SHP77 treated with DMSO at 0.1 percent for 48 hours (cell line): Measurements from ENCODE around the gene FGF12.
"Not testable (repeated sequence)": the region's sequence is repeated elsewhere in the genome, so short reads cannot be mapped to it uniquely, and the experiment has no call there.

Source experiments
- DNase-seq: peaks from one replicate; lab custom pipeline; 2025; lab: John Stamatoyannopoulos, UW

FGF12 gene

DNA sequence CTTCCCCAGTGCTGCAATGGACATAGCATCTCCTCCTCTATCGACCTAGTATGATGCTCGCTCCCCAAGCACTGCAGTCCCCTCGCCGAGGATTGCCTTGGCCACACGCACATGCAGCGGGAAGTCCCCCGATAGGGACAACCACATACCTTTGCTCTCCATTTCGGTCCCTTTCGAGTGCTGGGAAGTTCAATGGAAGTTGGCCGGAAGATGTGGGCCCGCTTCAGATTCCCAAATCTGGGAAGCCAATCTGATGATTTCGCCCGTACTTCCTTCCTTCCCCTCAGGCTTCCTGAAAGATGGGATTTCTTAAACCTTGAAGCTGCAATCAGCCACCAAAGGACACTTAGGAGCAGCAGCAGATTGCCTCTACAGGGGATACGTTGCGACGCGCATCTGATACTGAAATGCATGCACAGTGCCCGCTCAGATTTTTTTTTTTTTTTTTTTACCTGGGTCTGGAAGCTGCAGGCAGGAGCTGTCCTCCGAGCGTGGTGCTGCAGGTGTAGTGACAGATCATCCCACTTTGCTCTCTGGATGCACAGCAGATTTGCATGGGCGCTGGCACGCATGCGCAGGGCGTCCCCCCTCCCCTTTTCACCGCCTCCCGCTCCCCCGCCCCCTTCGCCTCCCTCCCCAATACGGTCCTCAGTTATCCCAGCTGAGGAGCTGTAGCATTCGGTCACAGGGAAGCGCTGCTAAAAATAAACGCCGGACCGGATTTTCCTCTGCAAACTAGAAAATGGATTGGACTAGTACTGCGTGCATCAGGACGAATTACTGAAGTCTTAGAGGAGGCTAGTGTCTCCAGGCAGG is at the start of gene FGF12:
TSS of gene FGF12 (minus strand) at position 510 of the 816 bp plus-strand sequence.
- DNase-seq, result peak; percentile 36

DNA sequence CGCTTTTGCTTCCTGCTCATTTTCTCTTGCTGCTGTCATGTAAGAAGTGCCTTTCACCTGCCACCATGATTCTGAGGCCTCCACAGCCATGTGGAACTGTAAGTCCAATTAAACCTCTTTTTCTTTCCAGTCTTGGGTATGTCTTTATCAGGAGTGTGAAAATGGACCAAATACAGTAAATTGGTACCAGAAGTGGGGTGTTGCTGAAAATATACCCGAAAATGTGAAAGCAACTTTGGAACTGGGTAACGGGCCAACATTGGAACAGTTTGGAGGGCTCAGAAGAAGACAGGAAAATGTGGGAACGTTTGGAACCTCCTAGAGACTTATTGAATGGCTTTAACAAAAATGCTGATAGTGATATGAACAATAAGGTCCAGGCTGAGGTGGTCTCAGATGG is 47.0 kb upstream of the FGF12 start:
- DNase-seq, result not testable (repeated sequence)

DNA sequence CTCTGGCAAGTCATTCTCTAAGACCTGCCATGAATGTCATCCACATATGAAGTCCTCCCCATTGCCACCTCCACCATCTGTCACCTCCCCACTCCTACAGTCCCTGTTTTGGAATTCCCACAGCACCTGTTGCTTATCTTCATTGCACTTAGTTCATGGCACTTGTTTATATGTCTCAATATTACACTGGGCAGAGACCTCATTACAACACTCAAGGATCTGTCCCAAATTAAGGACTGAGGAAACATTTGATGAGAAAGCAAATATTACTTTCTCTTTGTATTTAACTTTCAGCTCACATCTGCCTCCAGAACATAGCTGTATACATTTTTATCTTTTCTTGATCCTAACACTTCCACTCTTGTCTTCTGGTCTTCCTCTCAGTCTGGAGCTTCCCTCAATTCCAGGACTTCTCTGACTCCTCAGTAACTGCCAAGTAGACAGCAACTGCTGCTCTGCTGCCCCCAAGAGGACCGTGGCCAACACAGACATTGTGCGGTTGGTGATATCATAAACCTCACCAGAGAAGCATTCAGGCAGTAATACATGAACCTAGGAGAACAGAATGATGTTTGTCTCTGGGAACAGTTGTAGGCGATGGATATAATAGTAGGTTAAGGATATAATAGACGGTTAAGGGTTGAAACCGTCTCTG is 45.0 kb upstream of the FGF12 start:
- peak; percentile 29 for DNase-seq

DNA sequence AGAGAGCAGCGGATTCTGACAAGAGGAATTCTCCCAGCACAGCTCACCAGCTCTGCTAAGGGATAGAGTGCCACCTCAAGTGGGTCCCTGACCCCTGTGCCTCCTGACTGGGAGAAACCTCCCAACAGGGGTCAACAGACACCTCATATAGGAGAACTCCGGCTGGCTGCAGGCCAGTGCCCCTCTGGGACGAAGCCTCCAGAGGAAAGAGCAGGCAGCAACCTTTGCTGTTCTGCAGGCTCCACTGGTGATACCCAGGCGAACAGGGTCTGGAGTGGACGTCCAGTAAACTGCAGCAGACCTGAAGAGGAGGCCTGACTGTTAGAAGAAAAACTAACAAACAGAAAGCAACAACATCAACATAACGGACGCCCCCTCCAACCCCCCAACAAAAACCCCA is 31.3 kb upstream of the FGF12 start:
- DNase-seq, result no peak

DNA sequence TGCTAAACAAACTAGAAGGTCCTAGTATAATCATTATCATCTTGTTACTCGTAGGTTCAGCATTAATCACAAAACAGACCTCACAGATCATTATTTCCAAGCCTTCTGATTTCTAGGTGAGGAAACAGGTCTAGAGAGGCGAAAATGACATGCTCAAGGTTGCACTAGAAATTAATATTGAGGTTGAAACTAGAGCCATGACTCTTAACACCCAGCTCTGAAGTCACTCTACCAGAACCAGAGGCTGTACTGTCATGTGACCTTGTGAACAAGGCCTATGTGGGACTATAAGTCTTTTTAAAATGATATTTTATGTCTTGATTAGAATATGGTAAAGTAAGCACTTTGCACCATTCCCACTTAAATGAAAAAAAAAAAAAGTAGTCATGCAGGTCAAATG is 23.8 kb upstream of the FGF12 start:
- no peak for DNase-seq

DNA sequence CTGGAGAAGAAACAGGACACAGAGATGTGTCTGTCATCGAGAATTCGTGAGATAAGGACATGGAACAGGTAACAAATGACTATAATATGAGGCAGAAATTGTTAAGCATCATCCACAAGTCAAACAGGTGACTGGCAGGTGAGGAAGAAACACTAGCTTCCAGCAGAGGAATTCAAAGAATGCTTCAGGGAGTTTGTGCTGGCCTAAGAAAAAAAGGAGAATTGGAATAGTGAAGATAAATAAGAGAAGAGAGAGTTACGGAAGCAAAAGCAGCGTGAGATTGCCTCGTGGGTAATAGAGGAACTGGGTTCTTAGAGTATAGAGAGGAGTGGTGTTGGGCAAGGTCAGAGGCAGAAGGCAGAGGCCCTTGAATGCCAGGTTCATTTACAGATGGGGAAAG is 22.9 kb upstream of the FGF12 start:
- no peak for DNase-seq

DNA sequence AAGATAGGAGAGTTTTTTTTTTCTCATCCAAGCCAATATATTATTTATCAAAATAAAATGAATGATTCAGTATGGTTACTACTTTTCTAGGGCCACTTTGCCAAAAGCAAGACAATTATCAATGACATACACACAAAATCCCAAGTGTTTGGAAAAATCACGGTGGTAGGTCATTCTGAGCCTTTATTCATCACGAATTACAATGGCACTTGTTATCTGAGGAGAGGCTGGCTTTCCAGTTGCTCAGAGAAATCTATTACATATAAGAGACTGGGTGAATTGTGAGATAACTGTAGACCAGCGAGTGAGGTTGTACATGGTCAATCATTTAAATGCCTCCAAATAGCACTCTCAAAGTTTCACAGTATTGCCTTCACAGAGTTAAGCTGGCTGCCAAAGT is 20.4 kb upstream of the FGF12 start:
- DNase-seq, result no peak

DNA sequence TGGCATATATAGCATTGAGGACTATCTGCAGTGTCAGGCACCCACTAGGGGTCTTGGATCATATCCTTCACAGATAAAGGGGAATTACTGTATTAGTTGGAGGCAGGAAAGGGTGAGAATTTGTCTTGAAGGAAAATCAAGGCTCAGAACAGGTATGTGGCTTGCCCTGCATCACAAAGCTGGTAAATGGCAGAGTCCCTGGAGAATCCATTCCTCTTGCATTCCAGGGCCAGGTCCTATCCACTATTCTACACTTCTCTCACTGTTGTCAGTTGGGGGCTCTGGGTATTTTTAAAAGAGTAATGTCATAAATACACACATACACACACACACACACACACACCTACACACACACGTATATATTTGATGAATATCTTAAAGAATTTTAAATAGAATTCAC is 19.8 kb upstream of the FGF12 start:
- no peak for DNase-seq

DNA sequence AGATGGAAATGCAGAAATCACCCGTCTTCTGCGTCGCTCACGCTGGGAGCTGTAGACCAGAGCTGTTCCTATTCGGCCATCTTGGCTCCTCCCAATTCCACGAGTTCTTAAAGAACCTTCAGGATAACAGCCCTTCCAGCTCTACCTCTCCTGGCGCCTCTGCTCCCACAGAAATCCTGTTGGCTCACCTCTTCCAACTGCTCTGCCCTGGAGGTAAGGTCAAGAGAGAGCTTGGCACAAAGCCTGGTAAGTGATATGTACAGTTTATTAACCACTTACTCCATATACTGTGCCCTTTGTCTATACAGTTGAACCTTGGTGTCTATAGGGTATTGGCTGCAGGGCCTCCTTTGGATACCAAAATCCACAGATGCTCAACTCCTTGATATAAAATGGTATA is 17.8 kb upstream of the FGF12 start:
- no peak for DNase-seq

DNA sequence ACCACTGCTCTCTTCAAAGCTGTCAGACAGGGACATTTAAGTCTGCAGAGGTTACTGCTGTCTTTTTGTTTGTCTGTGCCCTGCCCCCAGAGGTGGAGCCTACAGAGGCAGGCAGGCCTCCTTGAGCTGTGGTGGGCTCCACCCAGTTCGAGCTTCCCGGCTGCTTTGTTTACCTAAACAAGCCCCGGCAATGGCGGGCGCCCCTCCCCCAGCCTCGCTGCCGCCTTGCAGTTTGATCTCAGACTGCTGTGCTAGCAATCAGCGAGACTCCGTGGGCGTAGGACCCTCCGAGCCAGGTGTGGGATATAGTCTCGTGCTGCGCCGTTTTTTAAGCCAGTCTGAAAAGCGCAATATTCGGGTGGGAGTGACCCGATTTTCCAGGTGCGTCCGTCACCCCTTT is 17.3 kb upstream of the FGF12 start:
- not testable (repeated sequence) for DNase-seq

DNA sequence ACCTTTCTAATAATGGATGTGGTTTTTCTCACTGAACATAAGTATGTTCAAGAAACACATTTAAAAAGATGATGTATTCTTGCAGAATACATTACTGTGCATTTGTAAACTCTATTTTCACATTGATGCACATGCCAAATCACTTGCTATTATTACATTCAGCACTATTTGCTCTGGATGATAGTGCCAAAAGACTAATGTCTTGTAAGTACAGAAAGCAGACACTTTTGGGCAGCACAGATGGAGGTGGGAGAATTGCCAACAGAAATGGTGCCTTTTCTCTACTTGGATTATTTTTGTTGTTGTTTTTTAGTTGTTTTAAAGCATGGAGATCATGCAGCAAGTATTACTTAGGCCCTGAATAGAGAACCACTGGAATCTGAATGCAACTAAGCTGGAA is 10.2 kb upstream of the FGF12 start:
- no peak for DNase-seq

DNA sequence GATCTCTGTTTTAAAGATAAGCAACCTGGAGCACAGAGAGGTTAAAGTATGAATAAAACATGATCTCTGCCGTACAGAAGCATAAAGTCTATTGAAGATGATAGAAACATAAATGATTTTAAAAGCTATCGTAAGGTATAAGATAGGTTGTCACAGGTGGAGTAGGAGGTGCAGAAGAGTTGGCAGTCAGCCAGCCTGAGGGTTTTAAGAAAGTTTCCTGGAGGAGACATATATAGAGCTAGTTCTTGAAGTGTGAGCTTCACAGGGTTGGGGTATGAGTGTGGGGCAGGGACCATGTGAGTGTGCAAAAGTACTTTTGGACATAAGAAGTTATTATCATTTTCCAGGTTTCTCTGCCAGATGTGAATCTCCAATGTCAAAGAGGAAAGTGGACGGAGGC is 3.9 kb upstream of the FGF12 start:
- no peak for DNase-seq

DNA sequence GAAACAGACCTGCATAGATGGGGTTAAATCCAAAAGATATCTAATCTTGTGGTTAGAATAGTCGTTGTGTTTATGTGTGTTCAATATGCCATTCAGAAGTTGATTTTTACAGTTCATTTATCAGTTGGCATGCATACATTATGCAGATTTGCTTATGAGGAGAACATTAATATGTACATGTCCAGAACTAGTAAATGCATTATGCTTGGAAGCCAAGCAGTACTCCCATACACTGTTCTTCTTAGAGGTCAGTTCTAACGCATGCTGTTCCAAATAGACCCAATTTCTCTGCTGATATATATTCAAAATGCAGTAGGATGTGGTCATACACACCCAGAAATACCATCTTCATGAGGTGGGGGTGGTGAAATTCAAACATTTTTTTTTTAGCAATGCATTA is 956 bp downstream of the FGF12 start:
- no peak for DNase-seq

DNA sequence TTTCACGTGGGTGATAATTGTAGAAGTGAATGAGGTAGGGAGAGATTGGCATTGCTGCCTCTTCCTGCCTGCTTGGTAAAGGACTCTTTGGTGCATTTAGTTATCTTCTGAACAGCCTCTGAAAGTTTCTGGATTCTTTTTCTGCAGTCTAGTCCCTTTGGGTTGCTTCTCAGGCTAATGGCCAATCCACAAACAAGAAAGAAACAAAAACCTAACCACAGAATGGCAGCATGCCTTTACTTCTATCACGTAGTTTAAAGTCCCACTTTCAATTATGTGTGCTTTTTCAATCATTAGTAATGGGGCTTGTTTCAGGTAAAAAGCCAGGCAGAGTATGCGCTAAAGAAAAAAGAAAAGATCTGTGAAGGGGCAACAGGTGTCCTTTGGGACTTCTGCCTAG is 7.4 kb downstream of the FGF12 start:
- DNase-seq, result no peak

DNA sequence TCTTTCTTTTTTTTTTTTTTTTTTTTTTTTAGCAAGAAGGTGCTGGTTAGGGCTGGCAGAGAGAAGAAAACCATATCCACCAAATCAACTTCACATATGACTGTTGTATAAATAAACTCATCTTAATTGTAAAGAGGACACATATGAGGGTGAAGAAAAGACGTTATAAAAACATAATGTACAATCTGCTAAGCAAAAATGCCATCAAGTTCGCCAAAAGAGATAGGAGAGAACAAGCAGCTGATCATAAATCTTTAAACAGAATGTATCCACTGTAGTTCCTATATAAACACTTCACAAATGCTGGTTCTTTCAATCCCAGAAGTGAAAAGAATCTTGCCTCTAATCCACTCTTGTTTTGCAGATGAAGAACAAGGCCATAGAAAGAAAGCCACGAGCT is 9.2 kb downstream of the FGF12 start:
- no peak for DNase-seq

DNA sequence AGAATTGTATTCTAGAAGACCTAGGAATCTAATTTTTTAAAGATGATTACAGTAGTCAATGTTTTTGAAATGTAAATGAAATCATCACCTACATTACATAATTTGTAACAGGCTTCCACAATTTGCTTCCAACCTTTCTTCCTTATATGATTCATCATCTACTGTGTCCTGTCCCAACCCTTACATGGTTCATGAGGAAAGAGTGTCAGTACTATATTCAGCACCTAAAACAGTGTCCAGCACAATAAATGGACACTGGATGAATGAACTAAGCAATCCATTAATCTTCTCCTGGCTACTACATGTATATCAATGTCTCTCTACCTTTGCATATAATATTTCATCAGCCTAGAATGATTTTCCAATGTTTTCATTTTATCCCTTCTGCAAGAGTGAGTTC is 12.2 kb downstream of the FGF12 start:
- no peak for DNase-seq

DNA sequence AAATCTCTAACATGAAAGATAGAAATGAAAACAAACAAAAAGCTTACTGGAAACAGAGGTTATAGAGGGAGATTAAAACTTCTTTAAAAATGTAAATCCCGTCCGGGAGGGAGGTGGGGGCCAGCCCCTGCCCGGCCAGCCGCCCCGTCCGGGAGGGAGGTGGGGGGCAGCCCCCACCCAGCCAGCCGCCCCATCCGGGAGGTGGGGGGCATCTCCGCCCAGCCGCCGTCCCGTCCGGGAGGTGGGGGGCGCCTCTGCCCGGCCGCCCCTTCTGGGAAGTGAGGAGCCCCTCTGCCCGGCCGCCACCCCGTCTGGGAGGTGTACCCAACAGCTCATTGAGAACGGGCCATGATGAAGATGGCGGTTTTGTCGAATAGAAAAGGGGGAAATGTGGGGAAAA is 16.2 kb downstream of the FGF12 start:
- not testable (repeated sequence) for DNase-seq

DNA sequence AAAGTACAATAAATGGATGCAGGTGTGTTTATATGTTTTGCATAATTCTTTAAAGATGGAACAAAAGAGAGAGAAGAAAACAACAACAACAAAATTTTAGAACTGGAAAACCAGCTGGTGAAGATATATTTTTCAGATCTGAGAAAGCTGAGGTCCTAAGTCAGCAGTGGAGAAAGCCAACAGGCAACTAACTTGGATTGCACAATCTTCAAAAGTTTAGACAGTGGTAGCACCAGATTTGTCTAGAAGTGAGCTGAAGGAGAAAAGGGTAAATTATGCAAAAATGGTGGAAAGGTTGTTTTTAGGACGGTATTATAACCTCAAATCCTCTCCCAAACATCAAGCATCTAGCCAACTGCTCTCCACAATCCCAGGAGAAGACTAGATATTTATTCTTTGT is 17.0 kb downstream of the FGF12 start:
- no peak for DNase-seq

DNA sequence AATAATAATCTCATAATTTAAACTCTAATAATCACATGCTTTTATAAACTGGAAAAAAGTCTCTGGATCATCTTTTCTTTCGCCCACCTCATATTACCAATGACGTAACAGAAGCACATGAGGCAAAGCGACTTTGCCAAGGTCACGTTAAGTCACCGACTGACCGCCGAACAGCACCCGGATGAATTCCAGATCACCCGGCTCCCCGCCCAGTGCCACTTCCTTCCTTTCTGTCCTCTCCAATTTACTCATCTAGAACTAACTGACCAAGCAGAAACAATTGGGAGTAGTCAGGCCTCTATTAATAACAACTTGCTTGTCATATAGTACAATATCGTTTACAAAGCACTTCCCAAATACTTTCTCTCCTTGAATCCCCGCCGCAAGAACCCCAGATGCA is 21.1 kb downstream of the FGF12 start:
- no peak for DNase-seq

DNA sequence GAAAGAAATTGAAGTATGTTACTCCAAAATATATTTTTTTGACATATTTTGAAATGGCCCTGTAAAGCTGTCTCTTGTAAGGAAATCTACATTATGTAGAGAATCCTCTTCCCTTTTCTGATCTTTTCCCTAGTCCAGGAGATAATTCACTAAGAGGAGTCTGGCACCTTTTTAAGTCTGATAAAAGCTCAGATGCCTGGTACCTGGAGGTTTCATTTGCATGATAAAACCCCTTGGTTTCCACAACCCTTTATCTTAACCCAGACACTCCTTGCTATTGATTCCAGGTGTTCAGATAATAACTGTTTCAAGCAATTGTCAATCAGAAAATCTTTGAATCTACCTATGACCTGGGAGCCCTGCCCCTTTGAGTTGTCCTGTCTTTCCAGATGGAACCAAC is 26.5 kb downstream of the FGF12 start:
- no peak for DNase-seq

DNA sequence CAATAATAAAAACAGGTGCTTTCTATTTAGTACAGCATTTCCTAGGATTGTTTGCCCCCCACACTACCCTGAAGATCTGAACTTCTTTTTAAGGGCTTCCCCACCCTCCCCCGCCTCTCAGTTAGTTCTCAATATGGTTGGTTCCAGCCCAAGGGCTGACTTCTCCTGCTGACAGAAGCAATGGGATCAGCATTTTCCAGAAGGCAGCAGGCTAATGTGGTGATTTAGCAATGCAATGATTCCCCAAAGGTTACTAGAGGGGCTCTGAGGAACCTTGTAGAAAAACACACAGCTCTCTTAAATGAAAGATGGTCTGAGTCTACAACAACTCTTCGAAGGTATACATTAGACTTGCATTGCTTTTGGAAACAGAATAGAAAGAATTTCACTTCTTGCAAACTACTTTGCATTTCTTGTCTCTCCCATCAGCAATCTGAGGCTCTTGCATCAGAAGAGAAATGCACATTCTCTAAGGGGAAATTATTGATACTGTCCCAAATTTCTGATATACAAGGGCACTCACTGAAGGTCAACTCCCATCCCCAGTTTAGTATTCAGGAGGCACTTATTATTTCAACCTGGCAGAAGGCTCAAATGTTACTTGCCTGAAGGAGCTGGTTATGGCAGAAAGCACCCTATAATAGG is 30.3 kb downstream of the FGF12 start:
- DNase-seq, result no peak

DNA sequence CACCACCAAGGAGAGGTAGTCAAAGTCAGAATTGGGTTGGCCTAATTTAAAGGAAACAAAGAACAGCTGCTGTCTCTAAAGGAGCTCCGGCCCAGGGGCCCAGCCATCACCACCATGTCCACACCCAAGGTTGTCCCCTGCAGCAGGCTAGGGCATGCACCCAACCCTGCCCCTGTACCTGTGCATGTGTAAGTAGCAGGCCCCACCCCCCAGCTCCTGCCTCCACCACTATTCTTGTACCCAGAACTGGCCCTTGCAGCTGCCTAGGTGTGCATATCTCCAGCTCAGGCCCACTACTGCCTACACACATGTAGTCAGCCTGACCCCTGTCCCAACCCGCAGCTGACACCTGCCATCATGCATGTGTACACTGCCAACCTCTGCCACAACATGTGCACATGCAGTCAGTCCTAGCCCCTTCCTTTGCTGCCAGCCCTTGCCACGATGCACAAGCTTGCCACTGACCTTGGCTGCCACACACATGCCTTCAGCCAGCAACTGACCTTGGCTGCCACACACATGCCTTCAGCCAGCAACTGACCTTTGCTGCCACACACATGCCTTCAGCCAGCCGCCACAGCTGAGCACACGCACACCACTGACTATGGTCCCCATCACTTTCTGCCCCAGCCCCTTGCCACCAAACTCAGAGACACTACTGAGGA is 39.7 kb downstream of the FGF12 start:
- DNase-seq, result no peak

DNA sequence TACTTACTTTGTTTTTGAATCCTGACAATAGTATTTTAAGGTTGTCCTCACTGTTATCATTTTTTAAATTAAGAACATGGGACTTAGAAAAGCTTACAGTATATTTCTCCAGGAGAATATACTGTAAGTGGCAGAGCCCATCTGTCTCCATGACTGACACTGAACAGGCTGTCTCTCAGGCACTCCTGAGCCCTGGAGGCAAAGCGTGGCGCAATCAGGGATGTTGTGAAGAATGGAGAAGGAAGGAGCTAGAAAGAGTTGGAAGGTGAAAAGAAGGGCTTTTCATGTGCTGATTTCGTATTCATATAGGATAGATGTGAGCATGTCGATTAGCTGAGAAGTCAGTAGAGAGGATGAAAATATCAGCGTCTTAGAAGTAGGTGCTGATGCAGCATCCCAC is 41.5 kb downstream of the FGF12 start:
- no peak for DNase-seq
